MV-4-11 (cell line): ENCODE measurements around the gene NR3C1.

Source experiments
- DNase-seq: peaks from one replicate; lab custom pipeline; 2025; lab: John Stamatoyannopoulos, UW

The NR3C1 gene

DNA sequence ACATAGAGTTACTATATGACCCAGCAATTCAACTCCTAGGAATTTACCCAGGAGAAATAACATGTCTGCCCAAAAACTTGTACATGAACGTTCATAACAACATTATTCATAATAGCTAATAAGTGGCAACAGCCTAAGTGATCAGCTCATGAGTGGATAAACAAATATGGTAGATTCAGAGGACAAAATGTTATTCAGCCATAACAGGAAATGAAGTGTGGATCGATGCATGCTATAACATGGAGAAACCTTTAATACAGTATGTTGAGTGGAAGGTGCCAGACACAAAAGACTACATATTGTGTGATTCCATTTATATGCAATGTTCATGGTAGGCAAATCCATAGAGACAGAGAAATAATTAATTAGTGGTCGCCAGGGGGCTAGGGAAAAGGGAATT, 22.3 kb upstream of the NR3C1 start:
- no peak for DNase-seq

GRCh38 chr5:143418140-143418866, 14.8 kb upstream of the NR3C1 start:
- peak; percentile 46 for DNase-seq

DNA sequence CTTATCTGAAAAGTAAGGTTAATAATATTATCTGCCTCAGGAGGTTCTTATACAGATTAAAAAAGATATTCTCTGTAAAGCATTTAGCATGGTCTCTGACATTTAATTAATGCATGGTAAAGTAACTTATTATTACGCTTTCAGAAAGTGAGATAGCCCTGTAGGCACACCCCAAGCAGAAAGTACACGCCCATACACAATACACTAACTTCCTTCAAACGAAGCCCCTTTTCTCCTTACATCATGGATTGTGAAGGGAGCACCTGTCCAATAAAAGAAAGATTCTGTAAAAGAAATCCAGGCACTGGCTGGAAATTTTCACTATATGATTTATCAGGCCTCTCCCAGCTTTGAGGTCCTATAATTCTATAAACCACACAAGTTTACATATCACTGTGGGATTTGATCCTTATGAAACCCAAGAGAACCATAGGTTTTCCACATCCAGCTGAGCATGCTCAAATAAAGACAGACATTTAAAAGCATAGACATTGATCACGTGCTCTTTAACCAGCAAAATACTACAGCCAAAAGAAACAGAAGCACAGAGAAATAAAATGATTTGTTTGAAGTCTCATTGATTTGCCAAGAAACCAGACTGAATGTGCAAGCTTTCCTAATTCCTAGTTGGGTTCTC, 14.1 kb upstream of the NR3C1 start:
- no peak for DNase-seq

- DNase-seq = no peak
Measured at GRCh38 chr5:143416411-143416810, 12.9 kb upstream of the NR3C1 start.

DNA sequence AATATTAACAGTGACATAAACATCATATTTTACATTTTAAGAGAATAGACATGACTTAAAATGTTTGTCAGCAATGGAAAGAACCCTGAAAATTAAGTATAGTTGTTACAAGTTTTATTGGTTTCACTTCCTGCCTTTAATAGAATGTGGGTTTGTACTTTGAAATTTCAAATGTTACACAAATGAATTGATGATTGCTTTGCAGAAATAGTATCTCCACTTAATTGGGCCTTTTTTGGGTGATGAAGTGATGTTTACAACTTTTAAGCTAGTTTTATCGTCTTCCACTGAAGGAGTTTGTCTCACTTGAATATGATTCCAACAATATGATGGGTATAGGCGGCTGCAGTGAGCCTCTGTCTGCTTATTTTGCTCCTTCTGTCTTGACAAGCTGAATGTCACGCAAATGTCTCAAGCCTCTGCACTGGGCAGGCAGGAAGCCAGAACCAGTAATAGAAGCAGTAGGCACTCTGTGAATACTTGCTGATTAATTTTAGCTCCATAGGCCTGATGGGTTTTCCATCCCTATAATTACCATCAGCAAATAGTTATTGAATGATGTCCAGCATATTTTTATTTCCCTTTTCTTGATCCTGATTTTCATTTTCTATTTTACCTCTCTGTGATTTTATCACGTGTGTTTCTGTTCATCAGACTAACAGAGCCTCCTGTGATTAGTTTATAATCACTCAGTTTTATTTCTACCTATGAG, 10.6 kb upstream of the NR3C1 start:
- peak; percentile 16 for DNase-seq

DNA sequence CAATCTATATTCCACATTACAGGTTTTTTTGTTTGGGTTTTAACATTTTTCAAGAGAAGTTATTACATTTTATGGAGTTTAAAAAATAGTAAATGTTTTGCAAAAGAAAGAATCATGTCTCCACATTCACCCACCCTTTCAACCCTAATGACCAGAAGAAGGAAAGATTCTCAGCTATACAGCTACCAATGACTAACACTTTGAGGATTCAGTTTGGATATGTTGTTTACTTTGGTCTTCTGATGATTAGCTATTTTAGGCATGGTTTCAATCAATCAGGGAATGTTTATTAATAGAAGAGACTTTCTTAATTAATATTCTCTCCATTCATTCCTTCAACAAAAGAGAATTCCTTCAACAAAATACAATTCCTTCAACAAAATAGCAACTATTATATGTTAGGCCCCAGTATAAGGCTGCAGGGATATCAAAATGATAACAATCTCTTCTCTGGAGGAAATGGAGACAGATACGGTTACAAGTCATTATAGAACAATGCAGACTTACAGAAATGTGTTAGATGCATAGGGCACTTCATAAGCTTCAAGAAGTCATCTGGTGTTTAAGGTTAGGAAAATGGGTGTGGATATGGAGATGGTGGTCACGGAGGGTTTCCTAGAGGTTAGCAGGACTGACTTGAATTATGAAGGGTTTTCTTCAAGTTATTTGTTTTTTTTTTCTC, 9.3 kb upstream of the NR3C1 start:
- DNase-seq = no peak

DNA sequence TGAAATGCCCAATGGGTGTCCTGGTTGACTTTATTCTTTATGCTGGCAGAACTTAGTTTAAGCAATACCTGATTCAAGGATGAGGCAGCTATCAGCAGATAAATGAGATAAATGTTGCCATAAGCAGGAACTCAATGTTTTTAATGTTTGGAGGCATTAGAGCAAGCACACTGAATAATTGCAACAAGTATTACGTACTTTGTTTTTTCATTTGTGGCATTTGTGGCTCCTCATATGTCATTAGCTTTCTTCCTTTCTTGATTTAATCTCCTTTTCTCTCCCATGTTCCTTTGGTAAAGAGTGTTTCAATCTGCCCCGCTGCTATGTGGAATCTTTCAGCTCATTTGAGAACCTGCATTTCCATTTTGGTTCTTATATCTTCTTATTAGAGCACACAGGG, 6.4 kb upstream of the NR3C1 start:
- DNase-seq = no peak

GRCh38 chr5:143406408-143406807, 2.9 kb upstream of the NR3C1 start:
- no peak for DNase-seq

GRCh38 chr5:143405849-143406098, 2.3 kb upstream of the NR3C1 start:
- DNase-seq = no peak

DNA sequence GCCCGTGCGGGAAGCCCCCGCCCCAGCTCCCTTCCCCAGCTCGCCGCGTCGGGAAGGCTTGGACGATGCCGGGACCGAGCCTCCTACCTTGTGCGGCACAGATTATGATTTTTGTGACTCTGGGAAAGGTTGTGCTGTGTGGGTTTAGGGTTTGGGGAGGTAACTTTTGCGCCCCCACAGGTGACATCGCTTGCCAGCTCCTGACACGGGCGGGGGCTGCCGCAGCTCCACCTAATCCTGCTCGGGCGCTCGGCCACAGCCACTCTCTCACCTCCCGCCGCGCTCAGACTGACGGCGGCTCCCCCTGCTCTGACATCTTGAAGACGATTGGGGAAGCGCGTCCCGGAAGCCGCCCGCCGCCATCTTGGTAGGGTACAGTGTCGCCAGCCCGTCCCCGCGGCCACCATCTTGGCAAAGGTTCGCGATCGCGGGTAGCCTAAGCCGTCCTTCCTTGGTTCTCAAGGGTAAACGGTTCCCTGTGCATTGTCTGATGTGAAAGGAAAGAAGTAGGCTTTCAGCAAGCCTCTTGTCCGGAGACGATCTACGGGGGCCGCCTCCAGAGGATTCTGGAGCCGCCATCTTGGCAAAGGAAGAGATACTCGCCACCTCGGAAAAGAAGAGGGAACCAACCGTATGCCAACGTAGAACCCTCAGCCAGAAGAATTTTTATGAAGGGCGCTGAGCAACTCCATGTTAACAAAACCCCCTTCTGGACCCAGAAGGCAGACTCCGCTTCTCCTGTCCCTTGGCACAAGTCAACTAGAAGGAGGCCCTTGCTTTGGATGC, 1.8 kb upstream of the NR3C1 start:
- DNase-seq = peak; percentile 72

DNA sequence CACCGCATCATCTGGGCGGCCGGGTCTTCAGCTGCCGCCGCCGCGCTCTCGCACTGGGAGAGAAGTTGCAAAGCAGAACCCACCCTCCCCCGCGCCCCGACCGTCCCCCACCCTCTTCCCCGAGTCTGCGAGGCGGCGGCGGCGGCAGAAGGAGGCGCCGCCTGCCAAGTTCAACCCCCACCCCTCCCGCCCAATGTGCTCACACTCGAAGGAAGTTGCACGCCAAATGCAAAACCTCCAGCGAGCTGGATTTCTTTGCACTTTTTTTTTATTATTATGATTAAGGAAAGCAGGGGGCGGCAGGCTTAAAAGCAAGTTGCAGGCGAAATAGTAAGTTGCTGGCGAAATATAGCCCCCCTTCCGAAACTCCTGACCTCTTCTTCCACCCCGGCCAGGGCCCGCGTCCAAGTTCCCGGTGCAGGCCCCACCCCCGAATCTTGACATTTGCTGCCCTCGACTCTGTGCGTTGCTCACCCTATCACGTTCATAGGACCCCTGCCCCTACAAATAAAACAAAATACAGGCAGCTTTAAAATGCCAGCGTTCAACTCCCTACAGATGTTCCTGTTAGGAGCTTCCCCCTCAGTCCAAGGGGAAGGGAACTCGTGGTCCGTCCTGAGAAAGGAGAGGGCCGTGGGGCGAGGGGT, 1.1 kb upstream of the NR3C1 start:
- peak; percentile 87 for DNase-seq

- DNase-seq = peak; percentile 58
Measured at GRCh38 chr5:143403334-143403592, 223 bp downstream of the NR3C1 start.

GRCh38 chr5:143402553-143403333, 743 bp downstream of the NR3C1 start:
- DNase-seq = peak; percentile 50

DNA sequence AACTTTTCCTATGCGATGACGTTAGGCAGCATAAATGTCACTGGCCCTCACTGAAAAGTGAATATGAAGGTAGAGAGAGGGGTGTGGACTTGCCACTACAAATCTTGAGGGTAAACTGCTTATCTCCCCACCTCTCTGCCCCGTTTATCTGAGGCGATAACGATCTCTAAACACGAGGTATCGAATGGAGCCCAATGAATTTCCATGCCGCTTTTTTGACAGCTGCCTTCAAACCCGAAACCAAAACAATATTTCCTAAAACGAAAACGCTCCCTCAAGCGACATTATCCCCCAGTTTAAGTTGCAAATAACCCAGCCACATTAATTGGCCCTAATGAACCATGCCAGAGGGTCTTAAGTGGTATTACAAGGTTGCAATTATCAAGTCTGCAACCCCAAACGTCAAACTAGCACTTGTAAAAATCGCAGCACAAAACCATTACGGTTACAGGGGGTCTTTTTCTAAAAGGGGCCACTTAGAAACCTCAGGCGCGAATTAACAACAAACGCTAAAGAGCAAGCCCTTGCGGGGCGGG, 1.4 kb downstream of the NR3C1 start:
- DNase-seq = no peak

- DNase-seq = no peak
Measured at GRCh38 chr5:143401227-143402016, 2.1 kb downstream of the NR3C1 start.

DNA sequence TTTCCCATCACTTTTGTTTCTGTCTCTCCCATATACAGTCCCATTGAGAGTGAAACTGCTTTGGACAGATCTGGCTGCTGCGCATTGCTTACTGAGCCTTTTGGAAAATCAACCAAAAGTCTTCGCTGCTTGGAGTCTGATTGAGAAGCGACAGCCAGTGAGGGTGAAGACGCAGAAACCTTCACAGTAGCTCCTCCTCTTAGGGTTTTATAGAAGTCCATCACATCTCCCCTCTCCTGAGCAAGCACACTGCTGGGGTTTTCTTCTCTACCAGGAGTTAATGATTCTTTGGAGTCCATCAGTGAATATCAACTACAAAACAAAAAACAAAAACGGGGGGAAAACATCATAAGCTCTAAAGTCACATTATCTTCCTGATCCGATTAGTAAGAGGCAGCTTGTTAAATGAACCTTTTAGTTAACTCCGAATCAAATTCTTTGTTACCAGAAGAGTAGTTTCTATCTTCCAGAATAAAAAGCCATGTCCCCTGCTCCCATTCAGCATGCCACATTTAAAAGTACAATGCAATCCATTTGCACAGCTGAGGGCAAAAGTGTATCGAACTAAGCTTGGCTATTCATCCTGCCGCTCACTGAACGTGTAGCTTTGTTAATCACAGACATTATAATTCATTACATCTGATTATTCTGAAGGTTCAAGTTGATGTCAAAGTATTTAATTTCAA, 2.8 kb downstream of the NR3C1 start:
- no peak for DNase-seq

GRCh38 chr5:143399616-143400540, 3.6 kb downstream of the NR3C1 start:
- DNase-seq = no peak
